Measurements from ENCODE around the gene TMOD2.

Gene TMOD2

GRCh38 chr15:51750792-51751696 lies at the start of gene TMOD2:
TSS of gene TMOD2 (plus strand) at chr15:51751597. CDS start at chr15:51766442, 14,845 bp downstream.
- DNase-seq (ENCODE audit: low read depth in 2 of 2) = no peak

DNA sequence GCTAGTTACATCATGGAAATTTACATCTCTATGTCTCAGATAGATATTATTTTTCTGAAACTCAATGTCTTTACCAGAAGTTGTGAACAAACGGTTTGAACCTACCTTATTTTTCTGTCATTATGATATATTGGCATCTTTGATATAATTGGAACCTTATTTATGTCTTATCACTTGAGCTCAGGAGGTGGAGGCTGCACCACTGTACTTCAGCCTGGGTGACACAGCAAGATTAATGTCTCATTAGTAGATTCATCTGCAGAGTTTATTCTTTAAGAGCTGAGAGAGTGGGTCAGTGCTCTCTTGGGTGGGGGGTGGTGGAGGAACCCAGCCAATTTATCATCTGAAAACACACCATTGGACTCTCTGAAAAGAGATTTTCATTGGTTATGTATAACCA lies 48.7 kb upstream of the TMOD2 start:
- DNase-seq (ENCODE audit: low read depth in 2 of 2) = no peak

DNA sequence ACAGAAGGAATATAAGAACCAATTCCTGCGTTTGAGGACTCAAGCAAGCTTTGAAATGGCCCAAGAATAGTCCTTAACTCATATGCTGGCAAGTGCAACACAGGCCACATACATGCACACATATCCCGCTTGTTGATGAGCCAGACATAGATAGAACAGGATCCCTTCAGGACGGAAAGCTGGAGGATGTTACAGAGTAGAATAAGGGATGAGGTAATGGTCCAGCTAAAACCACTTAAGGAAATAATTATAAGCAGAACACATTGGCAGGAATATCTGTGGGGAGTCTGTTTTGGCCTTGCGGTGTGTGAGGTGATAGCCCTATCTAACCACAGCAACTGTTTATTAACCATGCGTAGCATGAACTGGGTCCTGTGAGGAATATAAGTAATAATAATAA lies 45.1 kb upstream of the TMOD2 start:
- DNase-seq (ENCODE audit: low read depth in 2 of 2) = no peak

- DNase-seq (ENCODE audit: low read depth in 2 of 2) = no peak
Observed at GRCh38 chr15:51706926-51707608, 44.3 kb upstream of the TMOD2 start.

- DNase-seq (ENCODE audit: low read depth in 2 of 2) = no peak
Observed at GRCh38 chr15:51708013-51708412, 43.4 kb upstream of the TMOD2 start.

- DNase-seq (ENCODE audit: low read depth in 2 of 2) = no peak
Observed at GRCh38 chr15:51709031-51709430, 42.4 kb upstream of the TMOD2 start.

DNA sequence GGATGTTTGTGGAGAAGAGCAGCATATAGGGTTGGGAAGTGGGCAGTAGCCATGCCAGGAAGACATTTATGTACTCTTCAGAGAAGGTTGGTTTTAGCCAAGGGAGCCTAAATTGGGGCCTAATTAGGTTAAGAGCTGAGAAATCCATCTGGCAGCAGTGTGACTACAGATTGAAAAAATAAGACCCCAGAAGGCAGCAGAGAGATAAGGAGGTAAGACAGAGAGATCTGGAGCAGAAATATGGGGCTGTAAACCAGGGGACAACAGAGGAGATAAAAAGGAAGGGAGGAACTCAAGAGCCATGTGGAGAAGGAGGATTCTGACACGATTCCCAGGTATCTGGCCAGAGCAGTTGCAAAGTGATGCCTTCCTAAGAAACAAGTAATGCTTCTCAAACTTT lies 37.2 kb upstream of the TMOD2 start:
- DNase-seq (ENCODE audit: low read depth in 2 of 2) = no peak

DNA sequence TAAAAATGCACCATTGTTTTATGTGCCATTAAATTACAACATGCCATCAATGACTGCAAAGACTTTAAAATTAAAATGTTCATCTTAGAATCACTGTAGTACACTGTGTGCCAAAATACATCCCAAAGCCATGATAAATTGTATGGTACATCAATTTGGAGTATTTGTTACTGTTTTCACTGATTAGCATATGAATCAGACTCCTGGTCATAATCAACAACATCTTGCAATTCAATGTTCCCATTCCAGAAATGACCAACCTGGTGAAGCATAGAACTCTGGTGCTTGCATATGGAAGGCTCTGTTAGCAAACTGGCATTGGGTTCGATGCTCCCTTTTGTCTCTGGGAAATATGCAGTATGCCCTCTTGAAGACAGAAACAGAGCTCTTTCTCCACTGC lies 36.5 kb upstream of the TMOD2 start:
- no peak for DNase-seq (ENCODE audit: low read depth in 2 of 2)

DNA sequence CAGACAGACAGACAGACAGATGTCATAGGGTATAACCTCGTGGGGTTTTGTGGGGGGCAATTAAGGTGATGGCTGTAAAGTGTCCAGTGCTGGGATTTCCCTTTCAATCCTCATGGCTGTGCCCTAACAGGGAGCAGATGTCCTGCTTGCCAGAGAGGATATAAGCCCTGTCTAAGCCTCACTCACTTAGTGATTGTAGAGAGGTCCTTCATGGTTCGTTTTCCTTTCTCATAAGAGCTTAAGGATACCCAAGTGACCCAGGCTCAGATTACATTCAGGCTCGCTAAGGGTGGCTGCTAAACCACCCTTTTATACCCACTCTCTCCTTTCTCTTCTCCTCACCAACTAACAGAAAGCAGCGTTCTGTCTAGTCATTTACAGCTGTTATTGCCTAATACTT lies 33.2 kb upstream of the TMOD2 start:
- no peak for DNase-seq (ENCODE audit: low read depth in 2 of 2)

DNA sequence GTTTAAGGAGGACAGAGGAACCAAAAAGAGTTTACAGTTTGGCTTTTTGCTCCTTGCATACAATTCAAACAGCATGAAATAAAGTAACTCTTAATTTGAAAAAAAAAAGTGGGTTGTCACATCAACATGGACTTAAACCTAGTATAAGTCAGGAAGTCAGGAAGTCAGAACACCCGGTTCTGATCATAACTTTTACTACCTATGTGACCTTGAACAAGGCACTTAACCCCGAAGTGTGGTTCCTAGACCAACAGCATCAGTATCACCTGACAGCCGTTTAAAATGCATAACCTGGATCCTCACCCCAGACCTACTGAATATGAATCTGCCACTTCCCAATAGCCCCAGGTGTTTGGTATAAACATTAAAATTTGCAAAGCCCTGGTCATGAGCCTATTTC lies 32.7 kb upstream of the TMOD2 start:
- no peak for DNase-seq (ENCODE audit: low read depth in 2 of 2)

- no peak for DNase-seq (ENCODE audit: low read depth in 2 of 2)
Observed at GRCh38 chr15:51720201-51720995, 31.0 kb upstream of the TMOD2 start.

GRCh38 chr15:51721199-51721960 lies 30.0 kb upstream of the TMOD2 start:
- no peak for DNase-seq (ENCODE audit: low read depth in 2 of 2)

GRCh38 chr15:51724199-51724598 lies 27.2 kb upstream of the TMOD2 start:
- no peak for DNase-seq (ENCODE audit: low read depth in 2 of 2)

DNA sequence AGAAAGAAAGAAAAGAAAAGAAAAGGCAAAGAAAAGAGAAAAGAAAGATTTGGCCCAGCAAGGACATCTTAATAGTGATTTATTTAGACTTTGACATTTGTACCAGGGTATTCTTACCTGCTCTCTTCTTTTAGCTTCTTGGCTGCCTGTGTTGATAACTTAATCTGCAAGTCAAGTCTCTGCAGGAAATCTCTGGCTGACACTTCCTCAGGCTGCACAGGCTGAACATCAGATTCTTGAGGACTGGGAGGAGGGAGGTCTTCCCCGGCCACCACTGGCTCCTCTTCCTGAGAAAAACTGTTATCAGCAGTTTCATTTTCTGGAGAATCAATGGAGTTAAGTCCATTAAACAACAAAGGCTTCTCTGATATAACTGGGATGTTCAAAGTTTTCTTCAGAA lies 26.7 kb upstream of the TMOD2 start:
- no peak for DNase-seq (ENCODE audit: low read depth in 2 of 2)

- DNase-seq (ENCODE audit: low read depth in 2 of 2) = peak in 1 of 2 donors; percentile 27
Observed at GRCh38 chr15:51726302-51727073, 24.9 kb upstream of the TMOD2 start.

GRCh38 chr15:51727141-51727897 lies 24.1 kb upstream of the TMOD2 start:
- no peak for DNase-seq (ENCODE audit: low read depth in 2 of 2)

DNA sequence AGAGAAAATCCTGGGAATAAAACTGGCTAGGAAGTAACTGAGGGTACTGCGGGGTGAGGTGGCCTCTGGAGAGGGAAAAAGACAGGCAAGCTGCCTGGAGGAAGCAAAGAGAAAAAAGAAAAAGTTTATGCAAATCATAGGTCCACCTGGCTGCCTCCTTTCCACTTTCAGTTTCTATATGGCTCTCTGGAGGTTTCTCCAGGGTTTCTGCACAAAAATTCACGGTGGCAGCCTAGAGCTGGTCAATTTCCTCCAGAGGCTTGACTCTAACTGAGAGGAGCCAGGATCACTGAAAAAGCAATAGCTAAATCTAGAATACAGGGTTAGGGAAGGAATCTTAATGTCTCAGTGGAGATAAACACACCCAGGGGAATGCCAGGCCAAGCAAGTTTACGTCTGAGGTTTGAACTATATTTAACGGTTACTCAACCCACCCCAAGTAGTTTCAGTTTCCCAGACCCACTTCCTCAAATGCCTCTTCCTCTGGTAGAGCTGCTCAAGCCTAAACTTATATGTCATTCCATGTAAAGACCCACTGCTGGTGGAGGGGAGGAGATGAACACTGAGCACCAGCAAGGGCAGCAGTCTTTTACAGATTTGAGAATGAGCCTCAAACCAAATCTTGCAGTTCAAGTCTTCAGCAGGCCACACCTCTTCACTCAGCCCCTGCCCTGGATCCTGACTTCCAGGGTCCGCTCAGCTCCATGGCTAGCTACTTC lies 19.7 kb upstream of the TMOD2 start:
- DNase-seq (ENCODE audit: low read depth in 2 of 2) = no peak

DNA sequence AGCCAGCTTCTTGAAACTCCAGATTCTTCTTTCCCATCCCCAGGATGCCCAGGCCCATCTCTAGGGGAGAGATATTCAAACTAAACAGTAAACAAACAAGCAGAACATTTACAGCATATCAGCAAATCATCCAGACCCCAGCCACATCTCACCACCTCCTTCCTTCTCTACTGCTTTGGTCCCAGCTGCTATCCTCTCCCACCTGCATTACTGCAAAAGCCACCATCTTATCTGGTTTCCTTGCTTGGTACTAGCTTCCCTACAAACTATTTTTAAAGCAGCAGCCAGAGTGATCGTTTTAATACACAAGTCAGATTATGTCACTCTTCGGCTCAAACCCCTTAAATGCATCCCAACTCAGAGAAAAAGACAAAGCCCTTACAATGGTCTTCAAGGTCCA lies 18.8 kb upstream of the TMOD2 start:
- no peak for DNase-seq (ENCODE audit: low read depth in 2 of 2)

GRCh38 chr15:51735228-51736010 lies 16.0 kb upstream of the TMOD2 start:
- DNase-seq (ENCODE audit: low read depth in 2 of 2) = no peak

All from stimulated activated CD8-positive, alpha-beta memory T cell treated with anti-CD3 and anti-CD28 coated beads, Interleukin-15, amount 100 ng/mL, for 4 hours (primary cell).